Urinary bladder (tissue), 4 donors: Measurements from ENCODE around the gene SLC8A3. TPM values are rescaled to one million over a fixed set of nuclear protein-coding genes. Genes with fewer than 3 reads are reported as not detected.

Experiments used
- DNase-seq: peaks from one replicate; pipeline ENCODE4 v3.0.0-alpha.2; 2015; ENCODE audit errors: extremely low spot score
- H3K27ac ChIP-seq: one replicate; pipeline ENCODE4 v1.5.1; 2013; ENCODE audit warnings: low read depth, mild to moderate bottlenecking, moderate library complexity
- H3K36me3 ChIP-seq: one replicate; pipeline ENCODE4 v1.6.1; 2013; ENCODE audit warnings: mild to moderate bottlenecking, moderate library complexity; ENCODE audit not compliant: insufficient read depth
- H3K4me1 ChIP-seq: one replicate; pipeline ENCODE4 v1.6.1; 2013; ENCODE audit warnings: mild to moderate bottlenecking, moderate library complexity; ENCODE audit not compliant: insufficient read depth
- H3K4me3 ChIP-seq: one replicate; pipeline ENCODE4 v1.5.1; 2013; ENCODE audit warnings: low read depth, low read length
- WGBS: extraction: QIAGEN DNeasy Blood & Tissue Kit; methylation state at CpG from one replicate; pipeline ENCODE4 v1.1.7; 2013; 5-methylcytosine and 5-hydroxymethylcytosine counted together
- polyA plus RNA-seq: library from polyadenylated mRNA; stranded (reverse); fragments of 200-250 nt; gene quantifications from one replicate; pipeline ENCODE4 v1.2.3, GENCODE V29; 2013
- total RNA-seq: library from RNA; depleted of rRNA; stranded (reverse); fragments of >200 nt; gene quantifications from one replicate; pipeline ENCODE4 v1.2.3, GENCODE V29; 2014
- donor health status: healthy with polysubstance abuse.
- donor health status: healthy.

The SLC8A3 gene
- total and polyA plus RNA-seq, 2 donors = 0.56 to 3.0 TPM

GRCh38 chr14:70127186-70127585 lies 61.6 kb downstream of the SLC8A3 start:
- no peaks in the 10 kb centered on the region for H3K4me1 ChIP-seq
- whole genome bisulfite sequencing = 94% methylated on average over 7 of the region's 7 CpGs
- no peak overlapping the region for H3K27ac ChIP-seq
- H3K4me3 ChIP-seq = no peak overlapping the region
- no peak for DNase-seq
- no peaks in the 10 kb centered on the region for H3K36me3 ChIP-seq

DNA sequence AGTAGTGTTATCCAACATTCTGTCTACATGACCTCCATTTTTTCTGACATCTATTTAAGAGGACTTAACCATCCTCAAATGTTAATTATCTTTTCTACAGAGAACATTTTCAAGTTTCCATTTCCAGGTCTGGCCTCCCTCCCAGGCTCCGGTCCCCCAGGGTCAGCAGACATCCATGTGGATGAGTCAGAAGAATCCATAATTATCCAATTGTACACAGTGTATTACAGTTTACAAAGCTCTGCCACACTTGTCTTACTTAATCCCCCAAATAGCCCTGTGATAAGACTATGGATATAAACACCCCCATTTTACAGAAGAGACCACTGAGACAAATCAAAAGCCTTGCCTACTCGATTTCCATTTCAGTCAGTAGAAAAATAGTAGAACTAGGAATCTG lies 65.0 kb downstream of the SLC8A3 start:
- no peak for DNase-seq
- H3K4me1 ChIP-seq = no peaks in the 10 kb centered on the region
- H3K4me3 ChIP-seq = no peak overlapping the region
- WGBS = 64% methylated on average over 2 of the region's 2 CpGs
- no peak overlapping the region for H3K27ac ChIP-seq
- no peaks in the 10 kb centered on the region for H3K36me3 ChIP-seq

GRCh38 chr14:70121521-70121920 lies 67.2 kb downstream of the SLC8A3 start:
- Histone ChIP-seq H3K4me1 (no peaks in the 10 kb centered on the region), H3K27ac (no peak overlapping the region), H3K4me3 (no peak overlapping the region), H3K36me3 (no peaks in the 10 kb centered on the region)
- DNase-seq = no peak
- WGBS = 21% methylated on average over 1 of the region's 1 CpG

- Histone ChIP-seq H3K4me1 (no peaks in the 10 kb centered on the region), H3K36me3 (no peaks in the 10 kb centered on the region), H3K27ac (no peak overlapping the region), H3K4me3 (no peak overlapping the region)
- WGBS = 70% methylated on average over 3 of the region's 3 CpGs
- DNase-seq = no peak
Observed at GRCh38 chr14:70118064-70118463, 70.7 kb downstream of the SLC8A3 start.

GRCh38 chr14:70116278-70116677 lies 72.5 kb downstream of the SLC8A3 start:
- DNase-seq = no peak

DNA sequence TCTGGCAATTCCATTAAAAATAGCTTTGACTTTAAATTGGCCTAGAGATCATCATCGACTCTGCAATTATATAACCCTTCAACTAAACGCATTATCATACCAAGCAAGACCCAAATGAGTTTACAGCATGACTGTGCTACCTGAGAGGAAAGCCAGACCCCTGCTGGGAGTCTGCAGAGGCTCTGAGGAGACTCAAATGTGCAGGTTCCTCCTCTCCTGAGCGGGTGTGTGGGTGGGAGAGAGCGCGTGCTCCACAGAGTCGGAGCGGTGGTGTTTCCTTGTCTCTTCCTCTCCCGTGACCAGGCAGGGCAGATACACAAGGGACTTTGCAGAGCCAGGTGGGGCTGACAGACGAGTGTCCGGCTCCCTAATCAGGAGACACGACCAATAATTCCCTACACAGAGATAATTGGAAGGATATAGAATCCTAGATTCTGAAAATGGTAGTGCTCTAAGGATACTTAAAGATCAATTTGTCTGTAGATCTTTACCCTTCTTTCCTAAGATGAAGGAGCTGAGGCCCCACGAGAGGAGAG lies 74.1 kb downstream of the SLC8A3 start:
- Histone ChIP-seq H3K27ac (no peak overlapping the region), H3K4me1 (no peaks in the 10 kb centered on the region), H3K4me3 (no peak overlapping the region), H3K36me3 (no peaks in the 10 kb centered on the region)
- WGBS = 77% methylated on average over 12 of the region's 12 CpGs
- no peak for DNase-seq

More at GRCh38 chr14:70116278-70116677, 72.5 kb downstream of the SLC8A3 start:
- Histone ChIP-seq H3K36me3 (no peaks in the 10 kb centered on the region), H3K4me1 (no peaks in the 10 kb centered on the region), H3K27ac (no peak overlapping the region), H3K4me3 (no peak overlapping the region)
- WGBS = 66% methylated on average over 5 of the region's 5 CpGs

GRCh38 chr14:70113211-70113610 lies 75.5 kb downstream of the SLC8A3 start:
- no peak for DNase-seq
- no peaks in the 10 kb centered on the region for H3K36me3 ChIP-seq
- 87% methylated on average over 2 of the region's 2 CpGs for WGBS
- H3K4me3 ChIP-seq = no peak overlapping the region
- no peak overlapping the region for H3K27ac ChIP-seq
- no peaks in the 10 kb centered on the region for H3K4me1 ChIP-seq

GRCh38 chr14:70108419-70108818 lies 80.3 kb downstream of the SLC8A3 start:
- H3K4me3 ChIP-seq = no peak overlapping the region
- DNase-seq = no peak
- H3K36me3 ChIP-seq = no peaks in the 10 kb centered on the region
- no peaks in the 10 kb centered on the region for H3K4me1 ChIP-seq
- 37% methylated on average over 3 of the region's 3 CpGs for WGBS
- no peak overlapping the region for H3K27ac ChIP-seq

DNA sequence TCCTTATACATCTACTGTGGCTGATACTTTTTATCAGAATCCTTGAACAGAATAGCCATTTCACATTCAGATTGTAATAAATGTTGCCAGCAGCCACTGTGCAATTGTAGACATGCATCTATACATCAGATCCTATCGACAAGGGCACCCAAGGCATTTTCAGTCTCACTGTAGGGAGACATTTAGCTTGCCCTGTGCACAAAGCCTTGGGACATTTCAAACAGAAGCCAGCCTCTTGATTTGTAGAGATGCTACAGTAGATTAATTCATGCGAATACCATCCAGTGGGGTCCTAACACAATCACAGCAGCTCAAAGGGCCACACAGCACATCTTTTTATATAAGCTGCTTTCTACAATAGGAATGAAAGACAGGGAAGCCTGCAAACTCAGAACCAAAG lies 81.4 kb downstream of the SLC8A3 start:
- no peak overlapping the region for H3K4me3 ChIP-seq
- no peaks in the 10 kb centered on the region for H3K4me1 ChIP-seq
- no peak for DNase-seq
- no peaks in the 10 kb centered on the region for H3K36me3 ChIP-seq
- H3K27ac ChIP-seq = no peak overlapping the region
- 96% methylated on average over 2 of the region's 2 CpGs for WGBS

GRCh38 chr14:70100071-70100470 lies 88.7 kb downstream of the SLC8A3 start:
- H3K4me3 ChIP-seq = no peak overlapping the region
- no peaks in the 10 kb centered on the region for H3K4me1 ChIP-seq
- 81% methylated on average over 3 of the region's 3 CpGs for WGBS
- H3K27ac ChIP-seq = no peak overlapping the region
- DNase-seq = no peak
- H3K36me3 ChIP-seq = no peaks in the 10 kb centered on the region

DNA sequence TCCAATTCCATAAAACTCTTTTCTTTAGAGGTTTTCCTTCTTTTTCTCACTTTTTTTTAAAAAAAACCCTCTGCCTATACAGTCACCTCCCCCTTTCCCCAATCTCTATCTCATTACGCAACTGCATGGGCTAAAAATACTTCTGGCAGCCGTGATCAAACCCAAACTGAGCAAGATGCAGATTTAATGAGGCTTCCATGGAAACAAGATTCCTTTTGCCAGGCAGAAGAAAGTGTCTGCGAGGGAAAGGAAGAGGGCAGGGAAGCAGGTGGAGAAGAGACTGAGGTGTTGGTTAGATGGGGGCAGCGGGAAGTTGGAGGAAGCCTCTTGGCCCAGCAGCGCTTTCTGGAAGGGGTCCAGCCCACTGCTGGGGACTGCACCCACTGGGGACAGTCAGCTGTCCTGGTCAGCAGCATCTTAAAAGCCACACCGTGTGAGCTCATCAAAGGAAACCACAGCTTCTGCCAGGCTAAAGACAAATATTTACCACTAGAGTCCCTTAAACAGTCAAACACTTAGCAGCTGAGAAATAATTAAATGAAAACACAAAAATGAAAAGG lies 90.4 kb downstream of the SLC8A3 start:
- no peak overlapping the region for H3K4me3 ChIP-seq
- H3K4me1 ChIP-seq = no peaks in the 10 kb centered on the region
- WGBS = 8% methylated on average over 6 of the region's 6 CpGs
- peak; percentile 18 for DNase-seq
- H3K36me3 ChIP-seq = no peaks in the 10 kb centered on the region
- no peak overlapping the region for H3K27ac ChIP-seq

GRCh38 chr14:70097576-70098249 lies 91.0 kb downstream of the SLC8A3 start:
- WGBS = 48% methylated on average over 1 of the region's 1 CpG
- Histone ChIP-seq H3K4me1 (no peaks in the 10 kb centered on the region), H3K27ac (no peak overlapping the region), H3K36me3 (no peaks in the 10 kb centered on the region), H3K4me3 (no peak overlapping the region)
- no peak for DNase-seq

DNA sequence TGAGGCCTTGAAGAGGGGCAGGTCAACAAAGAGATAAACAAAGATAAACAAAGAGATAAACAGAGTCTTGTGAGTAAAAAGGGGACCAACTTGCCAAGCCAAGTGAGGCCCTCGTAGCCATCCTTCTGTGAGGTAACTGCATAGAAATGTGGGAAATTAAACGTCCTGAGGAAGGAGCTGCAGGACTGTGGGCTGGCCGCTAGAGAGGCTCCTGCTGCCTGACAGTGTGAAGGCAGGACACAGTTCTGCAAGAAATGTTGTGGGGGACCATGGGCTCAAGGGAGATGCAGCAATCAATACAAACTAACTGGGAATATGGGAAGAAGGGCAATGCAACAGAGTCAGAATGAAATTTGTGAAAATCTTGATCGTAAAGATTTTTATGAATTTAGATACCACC lies 91.9 kb downstream of the SLC8A3 start:
- Histone ChIP-seq H3K36me3 (no peaks in the 10 kb centered on the region), H3K27ac (no peak overlapping the region), H3K4me1 (no peaks in the 10 kb centered on the region), H3K4me3 (no peak overlapping the region)
- WGBS = 22% methylated on average over 4 of the region's 4 CpGs
- DNase-seq = no peak

GRCh38 chr14:70094631-70095030 lies 94.1 kb downstream of the SLC8A3 start:
- Histone ChIP-seq H3K36me3 (no peaks in the 10 kb centered on the region), H3K27ac (no peak overlapping the region), H3K4me1 (no peaks in the 10 kb centered on the region), H3K4me3 (no peak overlapping the region)
- no peak for DNase-seq
- WGBS = 44% methylated on average over 1 of the region's 1 CpG
